ENCODE measurements around the gene SYTL2. TPM values are rescaled to one million over a fixed set of nuclear protein-coding genes. Genes with fewer than 3 reads are reported as not detected.

The SYTL2 gene
- polyA plus RNA-seq, 1 of the 3 experiments (the other 2 are of a cell fraction): 36.0 TPM

- TF ChIP-seq CTCF (IDR thresholded peaks at IDR 0.05) (peak; percentile 47), USF1 (IDR thresholded peaks at IDR 0.05; ENCODE audit: borderline replicate concordance, low read depth) (no peak), SMC3 (IDR thresholded peaks at IDR 0.05; ENCODE audit: low read depth, low read length) (peak; percentile 14), RXRA (IDR thresholded peaks at IDR 0.05; ENCODE audit: borderline replicate concordance, low read depth) (no peak), GATA2 (CRISPR knock-in tag; IDR thresholded peaks at IDR 0.05) (no peak)
- TF ChIP-seq, protein P1, sequence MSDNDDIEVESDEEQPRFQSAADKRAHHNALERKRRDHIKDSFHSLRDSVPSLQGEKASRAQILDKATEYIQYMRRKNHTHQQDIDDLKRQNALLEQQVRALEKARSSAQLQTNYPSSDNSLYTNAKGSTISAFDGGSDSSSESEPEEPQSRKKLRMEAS (IDR thresholded peaks at IDR 0.05; ENCODE audit: low read depth): no peak
Measured at GRCh38 chr11:85663753-85664614, 147.0 kb downstream of the SYTL2 start (continued).

- peak overlapping the region; percentile 94 to 95 for H3K4me3 ChIP-seq (ENCODE audit: low read depth in 2 of 2, low read length in 1 of 2)
- H3K79me2 ChIP-seq (ENCODE audit: insufficient read depth): peaks cover 65% of the 10 kb centered on the region
- H3K9me2 ChIP-seq: 0 out of 2 replicates have a peak, but pooled peaks cover 3% of the 10 kb centered on the region
- no peaks in the 10 kb centered on the region for H3K27me3 ChIP-seq (ENCODE audit: insufficient read depth)
- H3K4me1 ChIP-seq (ENCODE audit: control insufficient read depth in 1 of 2, insufficient read depth in 2 of 2, low read depth in 1 of 2, low read length in 1 of 2): peaks cover 14 to 33% of the 10 kb centered on the region in 2 experiments; a peak in 3 of 4 replicates
- H3F3A ChIP-seq (replicated peaks; ENCODE audit: insufficient read depth): no peaks in the 10 kb centered on the region
- H3K9ac ChIP-seq: peak overlapping the region; percentile 99
- no peak for TF ChIP-seq YY1 (IDR thresholded peaks at IDR 0.05; ENCODE audit: low read depth)
- no peak for TF ChIP-seq RCOR1 (IDR thresholded peaks at IDR 0.05; ENCODE audit: low read length)
- peaks cover 59% of the 10 kb centered on the region for H4K20me1 ChIP-seq (ENCODE audit: insufficient read depth)
- H3K27ac ChIP-seq (ENCODE audit: low read depth in 2 of 2, low read length in 1 of 2): peak overlapping the region; percentile 3 to 95; a peak in 2 of 4 replicates
- WGBS (ENCODE audit: low lambda C conversion rate): 2% methylated on average over 10 of the region's 10 CpGs
- H3K36me3 ChIP-seq (replicated peaks in 1 of 2; ENCODE audit: control insufficient read depth in 1 of 2, insufficient read depth in 2 of 2, low read length in 1 of 2): peaks cover 52% of the 10 kb centered on the region in 2 experiments
- no peak for DNase-seq
- peak overlapping the region; percentile 86 for H3K4me2 ChIP-seq
- H2AFZ ChIP-seq (ENCODE audit: low read depth): no peak overlapping the region
- no peaks in the 10 kb centered on the region for H3K9me3 ChIP-seq
- POLR2A ChIA-PET: interaction anchor here (1.6 to 2.9 kb wide), 2 partner anchors 9 to 15 kb away, joined by 4 to 23 read pairs; partner anchors contain the start of gene TMEM126A
- CTCF ChIA-PET: interaction anchor here (0.8 to 2.9 kb wide), 6 partner anchors 12 to 531 kb away, joined by 3 to 15 read pairs (median 3); partner anchors contain the start of gene TMEM126A
Measured at GRCh38 chr11:85663080-85663752, 147.7 kb downstream of the SYTL2 start.

Measured in SK-N-SH (cell line).